ENCODE results near the gene STARD5. TPM values are rescaled to one million over a fixed set of nuclear protein-coding genes. Genes with fewer than 3 reads are reported as not detected.

The STARD5 gene
- total RNA-seq, 1 experiment from 2014 or later, result 3.4 TPM

GRCh38 chr15:81279621-81280485, 44.1 kb downstream of the STARD5 start:
- no TSS peak for BruUV-seq (replicated peaks)
- H3K36me3 Mint-ChIP-seq (ENCODE audit: insufficient read depth, unreplicated experiment), result no peaks in the 10 kb centered on the region
- CTCF ChIA-PET, result interaction anchor here (1.3 to 16.3 kb wide), 7 partner anchors 12 to 173 kb away, joined by 4 to 318 read pairs (median 7); no protein-coding TSS in a partner anchor

GRCh38 chr15:81278306-81279029, 45.5 kb downstream of the STARD5 start:
- no TSS peak for BruUV-seq (replicated peaks)
- peaks cover 32% of the 10 kb centered on the region for H3K4me1 Mint-ChIP-seq (ENCODE audit: insufficient read depth, unreplicated experiment)
- ChIA-PET CTCF (interaction anchor here (0.5 to 16.3 kb wide), 7 partner anchors 13 to 856 kb away, joined by 3 to 318 read pairs (median 4); no protein-coding TSS in a partner anchor), POLR2A (no interaction called here)
- no peak for DNase-seq (ENCODE audit: unreplicated experiment)
- intact Hi-C loops (cut with micrococcal nuclease), result loop anchor here (10.0 kb wide), 1 partner anchor 666 kb away; no protein-coding TSS in a partner anchor
- H3K4me3 Mint-ChIP-seq (ENCODE audit: unreplicated experiment), result no peak overlapping the region
- H3K9me3 Mint-ChIP-seq (ENCODE audit: unreplicated experiment), result peaks cover 7% of the 10 kb centered on the region
- no peak for TF ChIP-seq CTCF (IDR thresholded peaks at IDR 0.05; ENCODE audit: unreplicated experiment)
- no peak overlapping the region for H3K27ac Mint-ChIP-seq (ENCODE audit: low read depth, unreplicated experiment)
- H3K36me3 Mint-ChIP-seq (ENCODE audit: insufficient read depth, unreplicated experiment), result no peaks in the 10 kb centered on the region
- no peaks in the 10 kb centered on the region for H3K27me3 Mint-ChIP-seq (ENCODE audit: insufficient read depth, unreplicated experiment)

More at GRCh38 chr15:81279621-81280485, 44.1 kb downstream of the STARD5 start:
- Mint-ChIP-seq H3K27ac (ENCODE audit: low read depth, unreplicated experiment) (no peak overlapping the region), H3K4me1 (ENCODE audit: insufficient read depth, unreplicated experiment) (peaks cover 32% of the 10 kb centered on the region), H3K9me3 (ENCODE audit: unreplicated experiment) (peaks cover 7% of the 10 kb centered on the region), H3K4me3 (ENCODE audit: unreplicated experiment) (no peak overlapping the region), H3K27me3 (ENCODE audit: insufficient read depth, unreplicated experiment) (no peaks in the 10 kb centered on the region)
- intact Hi-C loops (cut with micrococcal nuclease), result loop anchor here (10.0 kb wide), 1 partner anchor 665 kb away; no protein-coding TSS in a partner anchor
- POLR2A ChIA-PET, result interaction anchor here (0.6 to 2.6 kb wide), 4 partner anchors 17 to 1462 kb away, joined by 3 to 8 read pairs (median 3); no protein-coding TSS in a partner anchor
- no peak for TF ChIP-seq CTCF (IDR thresholded peaks at IDR 0.05; ENCODE audit: unreplicated experiment)
- DNase-seq (ENCODE audit: unreplicated experiment), result peak; percentile 47

GRCh38 chr15:81277851-81278250, 46.1 kb downstream of the STARD5 start:
- ChIA-PET CTCF (interaction anchor here (0.7 to 16.3 kb wide), 4 partner anchors 12 to 171 kb away, joined by 4 to 318 read pairs (median 20); no protein-coding TSS in a partner anchor), POLR2A (no interaction called here)
- H3K4me1 Mint-ChIP-seq (ENCODE audit: insufficient read depth, unreplicated experiment), result peaks cover 32% of the 10 kb centered on the region
- no peak for TF ChIP-seq CTCF (IDR thresholded peaks at IDR 0.05; ENCODE audit: unreplicated experiment)
- no TSS peak for BruUV-seq (replicated peaks)
- no peaks in the 10 kb centered on the region for H3K36me3 Mint-ChIP-seq (ENCODE audit: insufficient read depth, unreplicated experiment)
- no peak for DNase-seq (ENCODE audit: unreplicated experiment)
- H3K27ac Mint-ChIP-seq (ENCODE audit: low read depth, unreplicated experiment), result no peak overlapping the region
- H3K27me3 Mint-ChIP-seq (ENCODE audit: insufficient read depth, unreplicated experiment), result no peaks in the 10 kb centered on the region
- peaks cover 7% of the 10 kb centered on the region for H3K9me3 Mint-ChIP-seq (ENCODE audit: unreplicated experiment)
- intact Hi-C loops (cut with micrococcal nuclease), result loop anchor here (10.0 kb wide), 1 partner anchor 667 kb away; no protein-coding TSS in a partner anchor
- H3K4me3 Mint-ChIP-seq (ENCODE audit: unreplicated experiment), result no peak overlapping the region

- H3K4me3 Mint-ChIP-seq (ENCODE audit: unreplicated experiment), result no peak overlapping the region
- intact Hi-C loops (cut with micrococcal nuclease), result loop anchor here (10.0 kb wide), 1 partner anchor 668 kb away; no protein-coding TSS in a partner anchor
- no peaks in the 10 kb centered on the region for H3K36me3 Mint-ChIP-seq (ENCODE audit: insufficient read depth, unreplicated experiment)
- no TSS peak for BruUV-seq (replicated peaks)
- no peak overlapping the region for H3K27ac Mint-ChIP-seq (ENCODE audit: low read depth, unreplicated experiment)
- H3K4me1 Mint-ChIP-seq (ENCODE audit: insufficient read depth, unreplicated experiment), result peaks cover 32% of the 10 kb centered on the region
- CTCF ChIA-PET, result interaction anchor here (0.7 to 16.3 kb wide), 2 partner anchors 33 to 124 kb away, joined by 3 to 318 read pairs; no protein-coding TSS in a partner anchor
- POLR2A ChIA-PET, result no interaction called here
- no peak for TF ChIP-seq CTCF (IDR thresholded peaks at IDR 0.05; ENCODE audit: unreplicated experiment)
- H3K27me3 Mint-ChIP-seq (ENCODE audit: insufficient read depth, unreplicated experiment), result no peaks in the 10 kb centered on the region
- no peak for DNase-seq (ENCODE audit: unreplicated experiment)
- H3K9me3 Mint-ChIP-seq (ENCODE audit: unreplicated experiment), result peaks cover 7% of the 10 kb centered on the region
These were observed 47.0 kb downstream of the STARD5 start for GRCh38 chr15:81276967-81277366.
